Measurements from ENCODE around the gene PSMD6.

DNA sequence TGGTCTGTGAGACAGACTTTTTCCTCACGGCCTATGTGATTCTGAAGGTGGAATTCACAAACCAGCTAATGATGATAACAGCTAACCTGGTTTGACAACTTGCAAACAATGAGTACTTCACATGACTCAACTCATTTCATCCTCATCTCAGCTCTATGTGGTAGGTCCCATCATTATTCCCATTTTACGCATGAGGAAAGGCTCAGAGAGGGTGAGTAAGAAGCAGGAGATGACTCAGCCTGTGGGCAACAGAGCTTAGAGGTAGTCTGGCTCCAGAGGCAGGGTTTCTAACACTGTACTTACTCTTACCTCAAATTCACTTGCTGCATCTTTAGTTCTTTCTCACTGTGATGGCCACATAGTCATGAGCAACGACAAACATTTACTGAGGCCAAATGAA is 25.8 kb upstream of the PSMD6 start:
- TF ChIP-seq POLR2A (IDR thresholded peaks at IDR 0.05) = no peak
- no peak for TF ChIP-seq CTCF (IDR thresholded peaks at IDR 0.05 in 4 of 5, conservative IDR thresholded peaks at IDR 0.05 in 1 of 5)

Data from gastrocnemius medialis (tissue), 4 donors.